H1 (cell line): ENCODE measurements around the gene IRX4. TPM values are rescaled to one million over a fixed set of nuclear protein-coding genes. Genes with fewer than 3 reads are reported as not detected.

Source experiments
- EP300 ChIP-seq, 2 experiments: IDR thresholded peaks; 1 replicate in 1 of 2; 2 replicates in 1 of 2; pipeline ENCODE4 v1.6.1; 2011 to 2012; ENCODE audit warnings: low read depth in 2 of 2, low read length in 2 of 2, mild to moderate bottlenecking in 2 of 2, borderline replicate concordance in 1 of 2, inconsistent platforms in 1 of 2, moderate library complexity in 1 of 2
- MAFK ChIP-seq: IDR thresholded peaks from 2 replicates; pipeline ENCODE4 v1.6.1; 2012; ENCODE audit warnings: low read depth, mild to moderate bottlenecking, improper control_type of control experiment, low read length
- SIRT6 ChIP-seq: IDR thresholded peaks from one replicate; pipeline ENCODE4 v1.7.1; 2012; ENCODE audit warnings: low read length, inconsistent platforms
- TAF1 ChIP-seq: IDR thresholded peaks from 2 replicates; pipeline ENCODE4 v1.6.1; 2011; ENCODE audit warnings: mild to moderate bottlenecking, low read depth, low read length
- polyA plus RNA-seq, 7 experiments: library from polyadenylated mRNA; depleted of rRNA in 3 of 7; stranded (reverse) in 5 of 7; unstranded in 2 of 7; fragments of >200 nt in 5 of 7; fragments of 200-250 nt in 2 of 7; gene quantifications; 1 replicate in 5 of 7; 2 replicates in 1 of 7; 4 replicates in 1 of 7; pipeline versions ENCODE4 v1.2.1 to v1.2.3, GENCODE V29; 2011 to 2013; ENCODE audit warnings: missing spikeins in 2 of 7, mixed read lengths in 2 of 7
- total RNA-seq: library from RNA; stranded (reverse); fragmentation: NEBNext Ultra II Directional; extraction: Animal tissue kit (Norgen Biotek cat#: 25700); gene quantifications from 2 replicates; pipeline ENCODE4 v1.2.1, GENCODE V29; 2021

IRX4 gene
- total and polyA plus RNA-seq, 2 of the 8 experiments (the other 6 are each of a cell fraction or from before 2014, with no cell fraction given): 0.45 to 1.2 TPM

GRCh38 chr5:1834022-1834551 is 48.6 kb downstream of the IRX4 start (continued):
- TF ChIP-seq EP300 (IDR thresholded peaks at IDR 0.05; ENCODE audit: borderline replicate concordance in 1 of 2, low read depth in 2 of 2, low read length in 2 of 2): no peak
- TF ChIP-seq SIRT6: no peak
- TF ChIP-seq MAFK: no peak
- TF ChIP-seq TAF1: no peak
